Rectal smooth muscle tissue (tissue), 1 donor: Measurements from ENCODE around the gene NDUFA12.

ENCODE experiments used
- H3K27ac ChIP-seq: one replicate; pipeline ENCODE4 v1.7.0; 2013; ENCODE audit warnings: low read depth, low read length, inconsistent platforms
- H3K27me3 ChIP-seq: one replicate; pipeline ENCODE4 v1.7.0; 2013; ENCODE audit warnings: low read length; ENCODE audit not compliant: control insufficient read depth, insufficient read depth
- H3K36me3 ChIP-seq: one replicate; pipeline ENCODE4 v1.7.0; 2013; ENCODE audit warnings: low read length; ENCODE audit not compliant: control insufficient read depth, insufficient read depth
- H3K4me1 ChIP-seq: one replicate; pipeline ENCODE4 v1.7.0; 2013; ENCODE audit warnings: low read length; ENCODE audit not compliant: control insufficient read depth, insufficient read depth
- H3K4me3 ChIP-seq: one replicate; pipeline ENCODE4 v1.7.0; 2013; ENCODE audit warnings: low read length
- H3K9ac ChIP-seq: one replicate; pipeline ENCODE4 v1.7.0; 2013; ENCODE audit warnings: low read length

Gene NDUFA12

GRCh38 chr12:94925729-94926128, 77.8 kb downstream of the NDUFA12 start:
- no peak overlapping the region for H3K9ac ChIP-seq
- no peaks in the 10 kb centered on the region for H3K36me3 ChIP-seq
- H3K4me1 ChIP-seq = no peaks in the 10 kb centered on the region
- no peak overlapping the region for H3K4me3 ChIP-seq
- H3K27ac ChIP-seq = no peak overlapping the region
- H3K27me3 ChIP-seq = no peaks in the 10 kb centered on the region

- H3K4me1 ChIP-seq = no peaks in the 10 kb centered on the region
- H3K9ac ChIP-seq = no peak overlapping the region
- H3K27me3 ChIP-seq = no peaks in the 10 kb centered on the region
- H3K4me3 ChIP-seq = no peak overlapping the region
- H3K27ac ChIP-seq = no peak overlapping the region
- H3K36me3 ChIP-seq = no peaks in the 10 kb centered on the region
Measured at GRCh38 chr12:94925206-94925605, 78.3 kb downstream of the NDUFA12 start.

- Histone ChIP-seq H3K36me3 (no peaks in the 10 kb centered on the region), H3K4me1 (no peaks in the 10 kb centered on the region), H3K9ac (no peak overlapping the region), H3K27me3 (no peaks in the 10 kb centered on the region), H3K27ac (no peak overlapping the region), H3K4me3 (no peak overlapping the region)
Measured at GRCh38 chr12:94922561-94922960, 80.9 kb downstream of the NDUFA12 start.
